Peyer's patch (tissue), 4 donors: ENCODE results near the gene CMKLR1. TPM values are rescaled to one million over a fixed set of nuclear protein-coding genes. Genes with fewer than 3 reads are reported as not detected.

ENCODE experiments used
- DNase-seq, 3 donors: peaks; one replicate each; pipeline ENCODE4 v3.0.0-alpha.2; 2017 to 2019
- H3K27ac ChIP-seq, 4 donors: fragments of 200-600 bp; sonication (generic); one replicate each; pipeline ENCODE4 v1.5.1; 2016 to 2019
- H3K27me3 ChIP-seq, 2 donors: fragments of 200-600 bp; sonication (generic); one replicate each; pipeline ENCODE4 v1.5.1; 2019
- H3K36me3 ChIP-seq, 3 donors: fragments of 200-600 bp; sonication (generic); one replicate each; pipeline ENCODE4 v1.5.1; 2016 to 2019
- H3K4me1 ChIP-seq, 4 donors: fragments of 200-600 bp; sonication (generic); one replicate each; pipeline ENCODE4 v1.5.1; 2016 to 2019
- H3K4me3 ChIP-seq, 4 donors: fragments of 200-600 bp; sonication (generic); 1 replicate in 3 of 4; 2 replicates in 1 of 4; pipeline ENCODE4 v1.5.1; 2016 to 2019; ENCODE audit warnings: mild to moderate bottlenecking in 1 of 4
- H3K9me3 ChIP-seq, 4 donors: fragments of 200-600 bp; sonication (generic); one replicate each; pipeline ENCODE4 v1.5.1; 2016 to 2019; ENCODE audit warnings: mild to moderate bottlenecking in 1 of 4
- POLR2A ChIP-seq, 2 donors: fragments of 450-650 bp; IDR thresholded peaks; one replicate each; pipeline ENCODE4 v1.5.1; 2017; ENCODE audit warnings: antibody characterized with exemption in 2 of 2, mild to moderate bottlenecking in 2 of 2, moderate library complexity in 2 of 2
- total RNA-seq, 4 donors: library from RNA; depleted of rRNA; stranded (reverse); fragments of >200 nt; gene quantifications; one replicate each; pipeline ENCODE4 v1.1.0, GENCODE V29; 2016
- TF ChIP-seq, protein P1 (sequence below), 6 experiments: fragments of 450-650 bp in 4 of 6; fragments of 200-600 bp in 2 of 6; sonication (generic) in 1 of 6; IDR thresholded peaks; one replicate each; pipeline ENCODE4 v1.5.1; 2017 to 2019; ENCODE audit warnings: antibody characterized with exemption in 6 of 6, mild to moderate bottlenecking in 3 of 6, moderate library complexity in 1 of 6

The CMKLR1 gene
- total RNA-seq, 4 donors from 2014 or later, result 1.1 to 18.2 (median 4.1) TPM

DNA sequence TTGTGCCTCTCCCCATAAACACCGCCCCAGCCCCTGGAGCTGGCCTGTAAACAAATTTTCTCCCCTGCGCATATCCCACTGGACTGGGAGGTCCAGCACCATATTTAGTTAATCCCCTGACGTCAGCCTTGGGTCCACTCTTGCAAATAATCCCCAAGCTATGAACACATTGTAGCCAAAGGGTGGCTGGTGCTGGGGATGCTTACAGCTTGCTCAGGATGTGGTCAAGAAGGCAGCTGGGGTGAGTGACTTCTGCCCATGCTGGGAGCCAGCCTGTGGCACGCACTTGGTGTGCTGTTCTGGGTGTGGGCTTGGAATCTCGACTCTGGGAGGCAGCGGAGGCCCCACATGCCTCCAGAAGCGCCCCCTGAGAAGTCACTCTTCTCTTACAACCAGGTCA, 32.1 kb downstream of the CMKLR1 start:
- TF ChIP-seq, protein P1, sequence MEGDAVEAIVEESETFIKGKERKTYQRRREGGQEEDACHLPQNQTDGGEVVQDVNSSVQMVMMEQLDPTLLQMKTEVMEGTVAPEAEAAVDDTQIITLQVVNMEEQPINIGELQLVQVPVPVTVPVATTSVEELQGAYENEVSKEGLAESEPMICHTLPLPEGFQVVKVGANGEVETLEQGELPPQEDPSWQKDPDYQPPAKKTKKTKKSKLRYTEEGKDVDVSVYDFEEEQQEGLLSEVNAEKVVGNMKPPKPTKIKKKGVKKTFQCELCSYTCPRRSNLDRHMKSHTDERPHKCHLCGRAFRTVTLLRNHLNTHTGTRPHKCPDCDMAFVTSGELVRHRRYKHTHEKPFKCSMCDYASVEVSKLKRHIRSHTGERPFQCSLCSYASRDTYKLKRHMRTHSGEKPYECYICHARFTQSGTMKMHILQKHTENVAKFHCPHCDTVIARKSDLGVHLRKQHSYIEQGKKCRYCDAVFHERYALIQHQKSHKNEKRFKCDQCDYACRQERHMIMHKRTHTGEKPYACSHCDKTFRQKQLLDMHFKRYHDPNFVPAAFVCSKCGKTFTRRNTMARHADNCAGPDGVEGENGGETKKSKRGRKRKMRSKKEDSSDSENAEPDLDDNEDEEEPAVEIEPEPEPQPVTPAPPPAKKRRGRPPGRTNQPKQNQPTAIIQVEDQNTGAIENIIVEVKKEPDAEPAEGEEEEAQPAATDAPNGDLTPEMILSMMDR (IDR thresholded peaks at IDR 0.05), result no peak
- TF ChIP-seq POLR2A (IDR thresholded peaks at IDR 0.05), result no peak
- Histone ChIP-seq H3K36me3 (no peaks in the 10 kb centered on the region), H3K9me3 (no peaks in the 10 kb centered on the region), H3K27ac (peak overlapping the region in 1 of 4 donors; percentile 57), H3K4me1 (peaks cover 0 to 25% (median 0%) of the 10 kb centered on the region in 4 donors), H3K4me3 (no peak overlapping the region), H3K27me3 (no peaks in the 10 kb centered on the region)
- no peak for DNase-seq

DNA sequence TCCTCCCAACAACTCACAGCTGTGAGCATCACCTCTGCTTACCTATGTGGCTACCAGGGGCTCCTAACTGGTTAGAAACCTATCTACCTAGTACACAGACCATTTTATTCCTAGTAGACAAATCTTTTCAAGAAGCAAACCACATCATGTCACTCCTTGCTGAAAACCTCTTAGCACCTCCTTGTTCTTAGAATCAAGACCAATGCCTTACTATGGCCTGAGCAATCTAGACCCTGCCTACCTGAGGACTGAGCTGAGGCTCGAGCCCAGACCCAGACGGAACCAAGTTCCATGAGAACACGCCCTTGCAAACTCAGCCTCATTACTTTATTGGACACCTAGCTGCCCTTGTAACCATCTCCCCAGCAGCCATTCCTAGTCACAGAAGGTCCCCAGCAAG, 32.6 kb downstream of the CMKLR1 start:
- Histone ChIP-seq H3K27me3 (no peaks in the 10 kb centered on the region), H3K27ac (peak overlapping the region in 2 of 4 donors; percentile 57 to 70), H3K36me3 (no peaks in the 10 kb centered on the region), H3K4me3 (no peak overlapping the region), H3K9me3 (no peaks in the 10 kb centered on the region), H3K4me1 (peaks cover 0 to 25% (median 0%) of the 10 kb centered on the region in 4 donors)
- DNase-seq, result no peak
- TF ChIP-seq, protein P1 (IDR thresholded peaks at IDR 0.05), result no peak
- no peak for TF ChIP-seq POLR2A (IDR thresholded peaks at IDR 0.05)

DNA sequence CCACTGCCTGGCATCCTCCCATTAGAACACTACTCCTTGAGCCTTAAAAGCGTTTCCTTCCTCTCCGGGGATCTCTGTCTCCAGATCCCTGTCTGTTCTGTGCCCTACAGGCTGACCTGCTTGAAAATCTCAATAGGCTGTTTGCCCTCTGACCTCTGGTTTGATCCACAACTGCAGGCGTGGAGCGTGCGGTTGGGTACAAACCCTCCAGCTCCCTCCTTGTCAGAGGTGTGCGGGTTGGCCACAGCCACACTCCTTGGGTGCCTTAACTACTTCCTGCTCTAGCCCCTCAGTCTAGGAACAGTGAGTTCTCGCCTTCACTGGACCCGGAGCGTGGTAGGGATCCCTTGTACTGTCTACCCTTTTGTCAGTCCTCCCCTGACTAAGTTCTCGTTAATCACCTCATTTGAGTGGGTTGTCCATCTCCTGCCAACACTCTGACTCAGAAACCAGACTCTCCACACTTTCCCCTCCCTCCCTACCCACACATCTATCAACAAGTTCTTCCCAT, 33.1 kb downstream of the CMKLR1 start:
- Histone ChIP-seq H3K27me3 (no peaks in the 10 kb centered on the region), H3K4me1 (peaks cover 0 to 25% (median 0%) of the 10 kb centered on the region in 4 donors), H3K27ac (peak overlapping the region; percentile 5 to 70 (median 40)), H3K9me3 (no peaks in the 10 kb centered on the region), H3K36me3 (no peaks in the 10 kb centered on the region), H3K4me3 (no peak overlapping the region)
- TF ChIP-seq, protein P1 (IDR thresholded peaks at IDR 0.05), result no peak
- TF ChIP-seq POLR2A (IDR thresholded peaks at IDR 0.05), result no peak
- no peak for DNase-seq

DNA sequence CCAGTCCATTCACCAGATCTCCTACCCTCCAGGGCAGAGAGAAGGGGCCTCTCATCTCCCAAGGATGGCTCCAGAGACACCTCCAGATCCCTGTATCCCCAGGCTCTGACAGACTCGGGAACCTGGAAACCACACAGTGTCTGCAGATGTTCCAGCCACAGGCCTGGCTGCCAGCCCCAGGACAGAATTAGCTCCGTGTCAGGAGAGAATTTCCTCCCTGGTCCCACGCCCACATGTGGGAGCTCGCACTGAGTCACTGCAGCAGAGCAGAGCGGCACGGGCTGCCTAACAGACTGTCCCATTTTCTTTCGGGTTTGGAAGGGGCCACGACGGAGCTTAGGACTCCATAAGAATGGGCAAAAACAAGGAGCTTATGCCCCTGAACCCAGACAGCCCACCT, 33.6 kb downstream of the CMKLR1 start:
- no peak for TF ChIP-seq POLR2A (IDR thresholded peaks at IDR 0.05)
- TF ChIP-seq, protein P1 (IDR thresholded peaks at IDR 0.05), result no peak
- Histone ChIP-seq H3K4me1 (peaks cover 0 to 25% (median 0%) of the 10 kb centered on the region in 4 donors), H3K27me3 (no peaks in the 10 kb centered on the region), H3K27ac (peak overlapping the region; percentile 5 to 70 (median 40)), H3K9me3 (no peaks in the 10 kb centered on the region), H3K4me3 (no peak overlapping the region), H3K36me3 (no peaks in the 10 kb centered on the region)
- DNase-seq, result peak in 1 of 3 donors; percentile 69

DNA sequence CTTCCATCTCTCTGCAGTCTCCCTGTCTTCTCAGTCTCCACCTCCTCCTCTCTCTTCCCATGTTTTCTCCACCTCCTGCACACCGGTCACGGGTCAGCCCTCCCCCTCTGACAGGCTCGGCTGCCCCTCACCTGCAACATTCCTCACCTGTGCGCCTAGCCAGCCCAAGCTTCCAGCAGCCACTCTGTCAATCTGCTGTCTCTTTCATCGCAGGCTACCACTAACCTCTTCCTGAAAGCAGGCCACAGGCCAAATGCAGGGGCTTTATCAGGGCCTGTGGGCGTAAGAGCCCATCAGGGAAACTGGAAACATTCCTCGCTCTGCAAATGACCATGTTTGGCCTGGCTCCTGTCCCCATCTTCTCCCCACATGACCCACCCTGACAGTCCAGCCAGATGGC, 34.5 kb downstream of the CMKLR1 start:
- no peaks in the 10 kb centered on the region for H3K36me3 ChIP-seq
- peaks cover 0 to 25% (median 0%) of the 10 kb centered on the region in 4 donors for H3K4me1 ChIP-seq
- no peaks in the 10 kb centered on the region for H3K27me3 ChIP-seq
- DNase-seq, result no peak
- no peak overlapping the region for H3K27ac ChIP-seq
- no peaks in the 10 kb centered on the region for H3K9me3 ChIP-seq
- no peak overlapping the region for H3K4me3 ChIP-seq
- TF ChIP-seq, protein P1 (IDR thresholded peaks at IDR 0.05), result no peak
- TF ChIP-seq POLR2A (IDR thresholded peaks at IDR 0.05), result no peak
